A673 (cell line): Measurements from ENCODE around the gene KRT36. TPM values are rescaled to one million over a fixed set of nuclear protein-coding genes. Genes with fewer than 3 reads are reported as not detected.

ENCODE experiments used
- BruUV-seq: library from RNA; stranded (reverse); fragments of 400-500 nt; replicated peaks from 2 replicates; lab custom pipeline; 2021; lab: Mats Ljungman, UMichigan
- CTCF ChIA-PET: fragments of 300-600 bp; sonication (Branson Sonifier 250); formaldehyde crosslinking; loops from one replicate; lab custom pipeline; 2022; ENCODE audit warnings: antibody characterized with exemption; lab: Charles Lee
- POLR2A ChIA-PET: fragments of 300-600 bp; sonication (Branson Sonifier 250); formaldehyde crosslinking; loops from one replicate; lab custom pipeline; 2022; ENCODE audit warnings: antibody characterized with exemption; ENCODE audit not compliant: low non-redundant PET; lab: Charles Lee
- DNase-seq: peaks from one replicate; pipeline ENCODE4 v3.0.0-alpha.2; 2015; ENCODE audit warnings: low spot score
- H3K27ac ChIP-seq: fragments of 200-600 bp; sonication (generic); 2 replicates; pipeline ENCODE4 v1.5.1; 2016; ENCODE audit warnings: mixed run types, low read depth, mild to moderate bottlenecking, mixed read lengths, antibody characterized with exemption, low read length; ENCODE audit not compliant: poor library complexity, severe bottlenecking
- H3K27me3 ChIP-seq: fragments of 200-600 bp; sonication (generic); replicated peaks from 2 replicates; pipeline ENCODE4 v1.6.1; 2017; ENCODE audit warnings: mixed run types, low read depth, mild to moderate bottlenecking, mixed read lengths, antibody characterized with exemption, low read length; ENCODE audit not compliant: insufficient read depth, poor library complexity
- H3K36me3 ChIP-seq: fragments of 200-600 bp; sonication (generic); 2 replicates; pipeline ENCODE4 v1.6.1; 2016; ENCODE audit warnings: mixed run types, mild to moderate bottlenecking, mixed read lengths, antibody characterized with exemption, low read length; ENCODE audit not compliant: insufficient read depth, poor library complexity, severe bottlenecking
- H3K4me1 ChIP-seq: fragments of 200-600 bp; sonication (generic); 2 replicates; pipeline ENCODE4 v1.6.1; 2017; ENCODE audit warnings: mixed run types, mild to moderate bottlenecking, mixed read lengths, antibody characterized with exemption, low read length; ENCODE audit not compliant: insufficient read depth, poor library complexity, severe bottlenecking
- H3K4me3 ChIP-seq: fragments of 200-600 bp; sonication (generic); 2 replicates; pipeline ENCODE4 v1.5.1; 2016; ENCODE audit warnings: low read depth, mixed run types, mild to moderate bottlenecking, mixed read lengths, low read length; ENCODE audit not compliant: poor library complexity, severe bottlenecking
- H3K9me3 ChIP-seq: fragments of 200-600 bp; sonication (generic); 2 replicates; pipeline ENCODE4 v1.6.1; 2016; ENCODE audit warnings: mixed run types, low read depth, mild to moderate bottlenecking, mixed read lengths, antibody characterized with exemption, low read length; ENCODE audit not compliant: poor library complexity, severe bottlenecking
- CTCF ChIP-seq: fragments of 300-800, 200-600 bp; sonication (generic); conservative IDR thresholded peaks from 2 replicates; pipeline ENCODE4 v1.5.1; 2017; ENCODE audit warnings: low read depth, mild to moderate bottlenecking, antibody characterized with exemption, low read length, moderate library complexity, mixed read lengths
- EZH2 ChIP-seq: fragments of 200-600 bp; sonication (generic); IDR thresholded peaks from 2 replicates; pipeline ENCODE4 v1.6.1; 2017; ENCODE audit warnings: borderline replicate concordance, low read depth, mild to moderate bottlenecking, mixed read lengths, antibody characterized with exemption, low read length; ENCODE audit not compliant: poor library complexity, severe bottlenecking
- intact Hi-C: fragments of 100-400 bp; cut with micrococcal nuclease; formaldehyde crosslinking; loops from one replicate; pipeline ENCODE4 v1.10.0; 2022; ENCODE audit not compliant: unreplicated experiment
- total RNA-seq: library from RNA; stranded (reverse); gene quantifications from 2 replicates; pipeline ENCODE4 v1.2.3, GENCODE V29; 2021

The KRT36 gene
- total RNA-seq, 1 experiment from 2014 or later = not detected

DNA sequence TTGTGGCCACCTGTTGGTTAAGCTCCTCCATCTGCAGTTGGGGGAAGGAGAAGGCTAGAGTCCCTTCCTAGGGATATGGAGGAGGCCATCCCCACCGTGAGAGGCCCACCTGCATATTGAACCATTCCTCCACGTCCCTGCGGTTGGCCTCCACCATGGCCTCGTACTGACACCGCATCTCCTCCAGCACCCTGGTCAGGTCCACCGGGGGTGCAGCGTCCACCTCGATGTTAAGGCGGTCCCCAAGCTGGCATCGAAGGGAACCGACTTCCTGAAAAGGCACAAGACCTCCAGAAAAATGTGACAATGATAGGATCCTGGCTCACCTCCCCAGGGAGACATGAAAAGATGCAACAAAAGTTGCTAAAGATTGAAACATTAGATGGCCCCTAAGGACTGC, 25.5 kb downstream of the KRT36 start:
- H3K4me1 ChIP-seq = no peaks in the 10 kb centered on the region
- DNase-seq = no peak
- POLR2A ChIA-PET = no interaction called here
- H3K27me3 ChIP-seq = no peaks in the 10 kb centered on the region
- TF ChIP-seq CTCF (no peak), EZH2 (no peak)
- no peak overlapping the region for H3K27ac ChIP-seq
- H3K9me3 ChIP-seq = no peaks in the 10 kb centered on the region
- CTCF ChIA-PET = interaction anchor here (0.7 kb wide), 1 partner anchor 714 kb away, joined by 3 read pairs; no protein-coding TSS in a partner anchor
- no peaks in the 10 kb centered on the region for H3K36me3 ChIP-seq
- intact Hi-C loops = no loop called here
- no peak overlapping the region for H3K4me3 ChIP-seq
- BruUV-seq = no TSS peak

DNA sequence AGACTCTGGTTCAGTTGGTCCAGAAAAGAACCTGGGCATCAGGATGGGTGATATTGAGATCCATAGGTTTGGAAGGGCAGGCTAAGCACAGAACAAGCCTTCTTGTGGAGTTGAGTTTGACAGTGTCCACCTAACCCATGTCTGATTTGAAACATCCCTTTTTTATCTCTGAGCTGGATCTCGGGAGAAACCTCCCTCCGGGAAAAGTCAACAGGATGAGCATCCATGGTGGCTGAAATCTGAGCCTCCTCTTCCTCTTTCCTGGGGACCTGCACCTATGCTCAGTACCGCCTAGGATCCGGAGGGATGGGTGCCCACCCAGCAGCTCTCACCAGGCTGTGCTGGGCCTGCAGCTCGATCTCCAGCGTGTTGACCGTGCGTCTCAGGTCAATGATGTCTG, 26.0 kb downstream of the KRT36 start:
- H3K4me3 ChIP-seq = no peak overlapping the region
- no peak for DNase-seq
- ChIA-PET POLR2A (no interaction called here), CTCF (interaction anchor here (0.7 kb wide), 1 partner anchor 714 kb away, joined by 3 read pairs; no protein-coding TSS in a partner anchor)
- BruUV-seq = no TSS peak
- no peak overlapping the region for H3K27ac ChIP-seq
- no peaks in the 10 kb centered on the region for H3K9me3 ChIP-seq
- H3K27me3 ChIP-seq = no peaks in the 10 kb centered on the region
- intact Hi-C loops = no loop called here
- H3K36me3 ChIP-seq = no peaks in the 10 kb centered on the region
- TF ChIP-seq CTCF (no peak), EZH2 (no peak)
- no peaks in the 10 kb centered on the region for H3K4me1 ChIP-seq

- intact Hi-C loops = no loop called here
- Histone ChIP-seq H3K27me3 (no peaks in the 10 kb centered on the region), H3K4me1 (no peaks in the 10 kb centered on the region), H3K36me3 (no peaks in the 10 kb centered on the region), H3K4me3 (no peak overlapping the region), H3K9me3 (no peaks in the 10 kb centered on the region), H3K27ac (no peak overlapping the region)
- no TSS peak for BruUV-seq
- ChIA-PET POLR2A (no interaction called here), CTCF (no interaction called here)
- no peak for DNase-seq
- TF ChIP-seq CTCF = no peak
- no peak for TF ChIP-seq EZH2
These were observed 27.0 kb downstream of the KRT36 start for GRCh38 chr17:41462705-41463104.
